ENCODE data around the gene NKX2-4. TPM values are rescaled to one million over a fixed set of nuclear protein-coding genes. Genes with fewer than 3 reads are reported as not detected.

Gene NKX2-4
- polyA plus RNA-seq, 1 of the 3 experiments (the other 2 are of a cell fraction): not detected

- Histone ChIP-seq H3K27me3 (ENCODE audit: insufficient read depth) (no peaks in the 10 kb centered on the region), H3K27ac (ENCODE audit: low read depth in 2 of 2, low read length in 1 of 2) (no peak overlapping the region), H3K4me3 (ENCODE audit: low read depth in 2 of 2, low read length in 1 of 2) (no peak overlapping the region), H3F3A (replicated peaks; ENCODE audit: insufficient read depth) (peaks cover 3% of the 10 kb centered on the region), H3K36me3 (replicated peaks in 1 of 2; ENCODE audit: control insufficient read depth in 1 of 2, insufficient read depth in 2 of 2, low read length in 1 of 2) (peaks cover 59 to 84% of the 10 kb centered on the region in 2 experiments), H3K79me2 (ENCODE audit: insufficient read depth) (no peaks in the 10 kb centered on the region), H4K20me1 (ENCODE audit: insufficient read depth) (no peaks in the 10 kb centered on the region), H3K9me2 (no peaks in the 10 kb centered on the region), H3K4me2 (no peak overlapping the region), H3K9ac (no peak overlapping the region), H3K4me1 (ENCODE audit: control insufficient read depth in 1 of 2, insufficient read depth in 2 of 2, low read depth in 1 of 2, low read length in 1 of 2) (peaks cover 0 to 3% of the 10 kb centered on the region in 2 experiments; a peak in 1 of 4 replicates), H2AFZ (ENCODE audit: low read depth) (no peak overlapping the region), H3K9me3 (no peaks in the 10 kb centered on the region)
- no peak for DNase-seq
- 89% methylated on average over 5 of the region's 5 CpGs for WGBS (ENCODE audit: low lambda C conversion rate)
- TF ChIP-seq TCF12 (IDR thresholded peaks at IDR 0.05) (no peak), GATA2 (CRISPR knock-in tag; IDR thresholded peaks at IDR 0.05) (no peak), RAD21 (IDR thresholded peaks at IDR 0.05; ENCODE audit: low read length) (no peak), EP300 (IDR thresholded peaks at IDR 0.05; ENCODE audit: borderline replicate concordance in 1 of 2, low read depth in 1 of 2, low read length in 1 of 2) (no peak), NFIC (IDR thresholded peaks at IDR 0.05; ENCODE audit: borderline replicate concordance) (no peak)
- ChIA-PET CTCF (interaction anchor here (0.6 to 1.3 kb wide), 3 partner anchors 11 to 262 kb away, joined by 3 to 5 read pairs (median 3); no protein-coding TSS in a partner anchor), POLR2A (no interaction called here)
These were observed 12.9 kb downstream of the NKX2-4 start for GRCh38 chr20:21384308-21384892.

- Histone ChIP-seq H3K9me3 (no peaks in the 10 kb centered on the region), H3K4me2 (no peak overlapping the region), H4K20me1 (ENCODE audit: insufficient read depth) (no peaks in the 10 kb centered on the region; the same call in none of the 2 replicates), H3K9me2 (no peaks in the 10 kb centered on the region), H3K4me3 (ENCODE audit: low read depth in 2 of 2, low read length in 1 of 2) (no peak overlapping the region), H3K79me2 (ENCODE audit: insufficient read depth) (peaks cover 19% of the 10 kb centered on the region; the same call in 1 of the 2 replicates), H2AFZ (ENCODE audit: low read depth) (no peak overlapping the region), H3K27me3 (ENCODE audit: insufficient read depth) (no peaks in the 10 kb centered on the region), H3K36me3 (replicated peaks in 1 of 2; ENCODE audit: control insufficient read depth in 1 of 2, insufficient read depth in 2 of 2, low read length in 1 of 2) (peaks cover 60 to 63% of the 10 kb centered on the region in 2 experiments), H3K27ac (ENCODE audit: low read depth in 2 of 2, low read length in 1 of 2) (no peak overlapping the region), H3F3A (replicated peaks; ENCODE audit: insufficient read depth) (no peaks in the 10 kb centered on the region), H3K4me1 (ENCODE audit: control insufficient read depth in 1 of 2, insufficient read depth in 2 of 2, low read depth in 1 of 2, low read length in 1 of 2) (peaks cover 0 to 3% of the 10 kb centered on the region in 2 experiments; a peak in 1 of 4 replicates), H3K9ac (no peak overlapping the region)
- WGBS (ENCODE audit: low lambda C conversion rate): 100% methylated on average over 1 of the region's 1 CpG
- ChIA-PET POLR2A (no interaction called here), CTCF (no interaction called here)
- DNase-seq: no peak
- no peak for TF ChIP-seq MEF2A (IDR thresholded peaks at IDR 0.05; ENCODE audit: borderline replicate concordance, low read depth)
- no peak for TF ChIP-seq USF2 (IDR thresholded peaks at IDR 0.05; ENCODE audit: borderline replicate concordance, low read depth, low read length)
- no peak for TF ChIP-seq TAF1 (IDR thresholded peaks at IDR 0.05; ENCODE audit: borderline replicate concordance, low read depth, low read length)
- TF ChIP-seq RCOR1 (IDR thresholded peaks at IDR 0.05; ENCODE audit: low read length): no peak
- TF ChIP-seq NFIC (IDR thresholded peaks at IDR 0.05; ENCODE audit: borderline replicate concordance): no peak
- no peak for TF ChIP-seq CTCF (IDR thresholded peaks at IDR 0.05)
- no peak for TF ChIP-seq JUND (IDR thresholded peaks at IDR 0.05)
- no peak for TF ChIP-seq SMC3 (IDR thresholded peaks at IDR 0.05; ENCODE audit: low read depth, low read length)
- no peak for TF ChIP-seq TCF12 (IDR thresholded peaks at IDR 0.05)
- TF ChIP-seq ZBTB33 (IDR thresholded peaks at IDR 0.05; ENCODE audit: borderline replicate concordance, low read depth): no peak
- TF ChIP-seq FOXM1 (IDR thresholded peaks at IDR 0.05; ENCODE audit: low read depth): no peak
- no peak for TF ChIP-seq REST (IDR thresholded peaks at IDR 0.05; ENCODE audit: low read depth, low read length)
- TF ChIP-seq RAD21 (IDR thresholded peaks at IDR 0.05; ENCODE audit: low read length): no peak
- TF ChIP-seq EP300 (IDR thresholded peaks at IDR 0.05; ENCODE audit: borderline replicate concordance in 1 of 2, low read depth in 1 of 2, low read length in 1 of 2): no peak
- no peak for TF ChIP-seq ELF1 (IDR thresholded peaks at IDR 0.05)
- no peak for TF ChIP-seq YY1 (IDR thresholded peaks at IDR 0.05; ENCODE audit: low read depth)
- TF ChIP-seq RFX5 (IDR thresholded peaks at IDR 0.05; ENCODE audit: low read length): no peak
- TF ChIP-seq RXRA (IDR thresholded peaks at IDR 0.05; ENCODE audit: borderline replicate concordance, low read depth): no peak
These were observed 15.7 kb downstream of the NKX2-4 start for GRCh38 chr20:21381619-21382018.
